RWPE1 (cell line): ENCODE data around the gene BICDL1.

Source experiments
- CTCF ChIA-PET: fragments of 350-600 bp; sonication (Branson Sonifier 250); formaldehyde crosslinking; extraction: SDS; loops from one replicate; lab custom pipeline; 2021; lab: Yijun Ruan, JAX
- POLR2A ChIA-PET: fragments of 400-600 bp; formaldehyde crosslinking; extraction: SDS; loops from one replicate; lab custom pipeline; 2020; ENCODE audit warnings: antibody characterized with exemption; ENCODE audit not compliant: low non-redundant PET; lab: Yijun Ruan, JAX
- DNase-seq: peaks from one replicate; pipeline ENCODE4 v3.0.0; 2012; ENCODE audit warnings: low spot score
- H3K27ac ChIP-seq: fragments of 450-650 bp; 2 replicates; pipeline ENCODE4 v1.5.1; 2017
- CTCF ChIP-seq: fragments of 450-650 bp; conservative IDR thresholded peaks from 2 replicates; pipeline ENCODE4 v1.5.1; 2017; ENCODE audit warnings: low read depth, mild to moderate bottlenecking

The BICDL1 gene

GRCh38 chr12:119989361-119989730 is 310 bp downstream of the BICDL1 start:
- ChIA-PET CTCF (interaction anchor here (2.1 kb wide), 1 partner anchor 98 kb away, joined by 9 read pairs; no protein-coding TSS in a partner anchor), POLR2A (interaction anchor here (0.6 to 0.7 kb wide), 3 partner anchors 11 to 111 kb away, joined by 3 to 5 read pairs (median 4); no protein-coding TSS in a partner anchor)
- no peak for TF ChIP-seq CTCF
- peak overlapping the region; percentile 94 for H3K27ac ChIP-seq
- no peak for DNase-seq

- POLR2A ChIA-PET, result interaction anchor here (0.6 to 0.7 kb wide), 4 partner anchors 48 to 126 kb away, joined by 3 to 4 read pairs (median 4); no protein-coding TSS in a partner anchor
- H3K27ac ChIP-seq, result peak overlapping the region; percentile 94
These were observed 820 bp downstream of the BICDL1 start for GRCh38 chr12:119989731-119990381.

GRCh38 chr12:119990382-119990874 is 1.4 kb downstream of the BICDL1 start:
- no peak for TF ChIP-seq CTCF
- CTCF ChIA-PET, result interaction anchor here (2.1 kb wide), 1 partner anchor 96 kb away, joined by 9 read pairs; no protein-coding TSS in a partner anchor
- no peak for DNase-seq
- POLR2A ChIA-PET, result interaction anchor here (0.6 to 0.7 kb wide), 2 partner anchors 79 to 125 kb away, joined by 3 to 4 read pairs; no protein-coding TSS in a partner anchor
- peak overlapping the region; percentile 94; the same call in 1 of the 2 replicates for H3K27ac ChIP-seq

More at GRCh38 chr12:119989731-119990381, 820 bp downstream of the BICDL1 start:
- DNase-seq, result peak; percentile 61
- CTCF ChIA-PET, result interaction anchor here (2.1 kb wide), 1 partner anchor 97 kb away, joined by 9 read pairs; no protein-coding TSS in a partner anchor
- TF ChIP-seq CTCF, result no peak

GRCh38 chr12:119992129-119992705 is 3.2 kb downstream of the BICDL1 start:
- no peak overlapping the region for H3K27ac ChIP-seq
- CTCF ChIA-PET, result interaction anchor here (0.6 kb wide), 2 partner anchors 66 to 1722 kb away, joined by 3 to 4 read pairs; no protein-coding TSS in a partner anchor
- DNase-seq, result no peak
- no peak for TF ChIP-seq CTCF
- POLR2A ChIA-PET, result no interaction called here

DNA sequence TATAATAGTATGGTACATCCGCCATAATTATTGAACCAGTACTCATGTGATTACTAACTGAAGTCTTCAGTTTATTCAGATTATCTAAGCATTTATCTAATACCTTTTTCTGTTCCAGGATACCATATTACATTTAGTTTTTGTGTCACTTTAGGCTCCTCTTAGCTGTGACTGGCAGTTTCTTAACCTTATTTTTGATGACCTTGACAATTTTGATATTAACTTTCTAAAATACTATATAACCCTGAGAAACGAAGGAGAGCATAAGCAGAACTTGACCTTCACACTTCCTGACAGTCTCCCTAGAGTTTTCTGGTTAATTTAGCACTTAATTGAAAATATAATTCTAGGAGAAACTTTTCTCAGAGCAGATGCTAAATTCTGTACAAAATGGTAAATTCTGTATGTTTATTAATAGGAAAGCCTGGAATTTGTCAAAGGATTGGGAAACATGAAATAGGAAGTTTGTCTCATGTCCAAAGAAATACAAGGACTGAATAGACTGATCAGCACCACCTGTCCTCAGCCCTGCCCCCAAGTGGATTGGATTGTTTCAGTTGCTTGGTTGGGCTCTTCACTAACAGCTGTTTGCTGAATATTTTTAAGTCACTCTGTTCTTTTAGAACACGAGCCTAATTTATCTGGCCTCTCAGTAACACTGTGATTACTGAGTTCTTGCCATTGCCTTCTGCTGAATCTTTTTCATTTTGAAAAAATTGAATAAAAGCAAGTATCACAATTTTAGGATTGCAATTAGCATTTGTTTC is 6.0 kb downstream of the BICDL1 start:
- CTCF ChIA-PET, result interaction anchor here (0.6 kb wide), 1 partner anchor 1503 kb away, joined by 4 read pairs; no protein-coding TSS in a partner anchor
- no peak for DNase-seq
- POLR2A ChIA-PET, result no interaction called here
- H3K27ac ChIP-seq, result no peak overlapping the region
- no peak for TF ChIP-seq CTCF

DNA sequence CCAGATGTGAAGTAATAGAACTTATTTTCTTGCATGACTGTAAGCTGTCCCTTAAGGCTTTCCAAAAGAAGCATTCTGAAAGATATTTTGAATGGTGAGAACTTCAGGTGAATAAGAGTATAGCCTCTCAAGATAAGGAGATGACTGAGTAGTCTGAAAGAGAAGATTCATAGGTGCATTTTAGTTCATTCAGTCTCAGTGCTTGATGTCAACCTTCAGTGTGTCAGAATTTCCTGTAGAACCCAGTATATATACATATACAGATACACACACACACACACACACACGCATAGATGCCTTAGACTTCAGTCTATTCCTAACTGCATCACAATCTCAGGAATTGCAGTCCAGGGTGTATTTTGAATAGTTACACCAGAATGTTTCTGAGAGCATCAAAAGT is 7.4 kb downstream of the BICDL1 start:
- POLR2A ChIA-PET, result no interaction called here
- CTCF ChIA-PET, result no interaction called here

More for the DNA sequence above, 7.4 kb downstream of the BICDL1 start:
- no peak overlapping the region for H3K27ac ChIP-seq
- DNase-seq, result no peak
- TF ChIP-seq CTCF, result no peak
